ENCODE results near the gene CACNA2D3.

Gene CACNA2D3

DNA sequence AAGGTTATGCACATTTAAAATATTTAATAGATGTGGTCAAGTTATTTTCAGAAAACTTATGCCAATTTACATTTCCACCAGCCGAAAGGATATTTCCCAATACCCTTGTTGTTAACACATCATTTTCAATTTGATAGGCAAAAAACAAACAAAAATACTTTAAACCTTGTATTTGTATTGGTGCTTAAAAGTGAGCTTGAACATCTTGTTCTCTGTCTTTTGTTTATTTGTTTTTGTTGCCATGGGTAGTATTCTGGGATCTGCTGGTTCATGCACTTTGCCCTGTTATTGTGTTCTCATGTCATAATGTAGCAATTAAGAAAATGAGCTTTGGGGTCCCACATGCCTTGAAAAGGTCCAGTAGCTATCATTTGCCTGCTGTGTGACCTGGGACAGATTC is 614.1 kb downstream of the CACNA2D3 start:
- Histone ChIP-seq H3K4me1 (ENCODE audit: control insufficient read depth, insufficient read depth, low read length) (peaks cover 3% of the 10 kb centered on the region), H3K27me3 (ENCODE audit: control insufficient read depth, insufficient read depth, low read length) (no peaks in the 10 kb centered on the region), H3K9ac (ENCODE audit: low read depth, low read length) (no peak overlapping the region), H3K36me3 (ENCODE audit: control insufficient read depth, insufficient read depth, low read length) (no peaks in the 10 kb centered on the region), H3K9me3 (ENCODE audit: control insufficient read depth, insufficient read depth, low read length) (no peaks in the 10 kb centered on the region), H3K4me3 (ENCODE audit: low read depth, low read length) (no peak overlapping the region)

DNA sequence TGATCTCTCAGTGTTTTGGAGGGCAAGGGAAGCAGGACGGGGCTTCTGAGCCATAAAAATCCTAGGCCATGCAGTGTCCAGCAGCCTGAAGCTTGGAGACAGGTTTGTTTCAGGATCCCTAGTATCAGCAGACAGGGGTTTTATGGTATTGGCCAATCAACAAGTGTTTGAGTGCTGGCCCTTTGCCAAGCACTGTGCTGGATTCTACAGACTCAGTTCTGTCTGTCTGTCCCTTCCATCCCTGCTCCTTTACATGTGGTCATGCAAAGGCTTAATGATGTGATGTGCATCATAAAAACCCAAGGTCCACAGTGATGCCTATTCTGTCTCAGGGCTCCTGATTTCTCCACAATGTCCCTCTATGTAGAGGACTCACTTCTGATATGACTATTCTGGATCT is 621.4 kb downstream of the CACNA2D3 start:
- Histone ChIP-seq H3K4me1 (ENCODE audit: control insufficient read depth, insufficient read depth, low read length) (no peaks in the 10 kb centered on the region), H3K9ac (ENCODE audit: low read depth, low read length) (no peak overlapping the region), H3K27me3 (ENCODE audit: control insufficient read depth, insufficient read depth, low read length) (no peaks in the 10 kb centered on the region), H3K9me3 (ENCODE audit: control insufficient read depth, insufficient read depth, low read length) (no peaks in the 10 kb centered on the region), H3K4me3 (ENCODE audit: low read depth, low read length) (no peak overlapping the region), H3K36me3 (ENCODE audit: control insufficient read depth, insufficient read depth, low read length) (no peaks in the 10 kb centered on the region)

DNA sequence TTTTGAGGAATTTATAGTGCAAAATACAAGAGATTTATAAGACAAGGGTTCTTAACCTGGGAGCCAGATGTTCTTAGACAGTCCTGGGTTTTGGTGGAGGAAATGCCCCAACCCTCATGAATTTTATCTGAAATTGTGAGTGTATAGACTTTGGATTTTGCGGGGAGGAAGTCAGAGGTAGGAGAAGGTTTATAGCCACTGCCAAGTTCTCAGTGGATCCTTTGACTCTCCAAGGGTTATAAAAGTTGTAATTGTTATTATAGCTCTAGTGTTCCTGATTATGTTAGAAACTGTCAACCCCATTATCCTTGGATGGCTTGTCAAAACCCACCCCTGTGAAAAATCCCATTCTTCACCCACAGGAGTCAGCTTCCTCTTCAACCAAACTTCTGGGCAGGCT is 621.9 kb downstream of the CACNA2D3 start:
- Histone ChIP-seq H3K27me3 (ENCODE audit: control insufficient read depth, insufficient read depth, low read length) (no peaks in the 10 kb centered on the region), H3K9ac (ENCODE audit: low read depth, low read length) (no peak overlapping the region), H3K4me1 (ENCODE audit: control insufficient read depth, insufficient read depth, low read length) (no peaks in the 10 kb centered on the region), H3K36me3 (ENCODE audit: control insufficient read depth, insufficient read depth, low read length) (no peaks in the 10 kb centered on the region), H3K4me3 (ENCODE audit: low read depth, low read length) (no peak overlapping the region), H3K9me3 (ENCODE audit: control insufficient read depth, insufficient read depth, low read length) (no peaks in the 10 kb centered on the region)

DNA sequence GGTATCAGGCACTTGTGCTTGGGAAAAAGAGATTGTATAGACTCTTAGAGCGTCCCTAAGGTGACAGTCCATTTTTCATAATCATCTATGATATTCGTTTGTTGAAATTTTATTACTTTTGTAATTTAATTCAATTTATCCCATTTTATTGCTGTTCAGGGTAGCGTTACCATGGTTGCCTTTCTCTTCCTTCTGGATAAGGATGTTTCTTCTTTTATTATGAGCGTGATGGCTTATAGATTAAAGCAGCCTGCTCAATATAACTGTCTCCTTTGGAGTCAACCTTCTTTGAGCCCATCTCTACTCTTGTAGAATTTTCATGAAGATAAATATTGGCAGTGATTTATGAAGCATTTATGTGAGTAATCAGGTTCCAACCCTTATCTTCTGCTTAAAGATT is 623.5 kb downstream of the CACNA2D3 start:
- no peaks in the 10 kb centered on the region for H3K9me3 ChIP-seq (ENCODE audit: control insufficient read depth, insufficient read depth, low read length)
- H3K4me1 ChIP-seq (ENCODE audit: control insufficient read depth, insufficient read depth, low read length): no peaks in the 10 kb centered on the region
- no peaks in the 10 kb centered on the region for H3K27me3 ChIP-seq (ENCODE audit: control insufficient read depth, insufficient read depth, low read length)
- no peak overlapping the region for H3K9ac ChIP-seq (ENCODE audit: low read depth, low read length)
- no peak overlapping the region for H3K4me3 ChIP-seq (ENCODE audit: low read depth, low read length)
- no peaks in the 10 kb centered on the region for H3K36me3 ChIP-seq (ENCODE audit: control insufficient read depth, insufficient read depth, low read length)

GRCh38 chr3:54746722-54747121 is 624.4 kb downstream of the CACNA2D3 start:
- Histone ChIP-seq H3K36me3 (ENCODE audit: control insufficient read depth, insufficient read depth, low read length) (no peaks in the 10 kb centered on the region), H3K4me3 (ENCODE audit: low read depth, low read length) (no peak overlapping the region), H3K4me1 (ENCODE audit: control insufficient read depth, insufficient read depth, low read length) (no peaks in the 10 kb centered on the region), H3K9me3 (ENCODE audit: control insufficient read depth, insufficient read depth, low read length) (no peaks in the 10 kb centered on the region), H3K9ac (ENCODE audit: low read depth, low read length) (no peak overlapping the region), H3K27me3 (ENCODE audit: control insufficient read depth, insufficient read depth, low read length) (no peaks in the 10 kb centered on the region)

GRCh38 chr3:54755756-54756155 is 633.4 kb downstream of the CACNA2D3 start:
- Histone ChIP-seq H3K4me1 (ENCODE audit: control insufficient read depth, insufficient read depth, low read length) (peaks cover 3% of the 10 kb centered on the region), H3K27me3 (ENCODE audit: control insufficient read depth, insufficient read depth, low read length) (no peaks in the 10 kb centered on the region), H3K36me3 (ENCODE audit: control insufficient read depth, insufficient read depth, low read length) (peaks cover 2% of the 10 kb centered on the region), H3K9ac (ENCODE audit: low read depth, low read length) (no peak overlapping the region), H3K9me3 (ENCODE audit: control insufficient read depth, insufficient read depth, low read length) (no peaks in the 10 kb centered on the region), H3K4me3 (ENCODE audit: low read depth, low read length) (no peak overlapping the region)

- H3K9ac ChIP-seq (ENCODE audit: low read depth, low read length): no peak overlapping the region
- no peaks in the 10 kb centered on the region for H3K9me3 ChIP-seq (ENCODE audit: control insufficient read depth, insufficient read depth, low read length)
- H3K36me3 ChIP-seq (ENCODE audit: control insufficient read depth, insufficient read depth, low read length): peaks cover 2% of the 10 kb centered on the region
- H3K4me1 ChIP-seq (ENCODE audit: control insufficient read depth, insufficient read depth, low read length): peaks cover 3% of the 10 kb centered on the region
- H3K4me3 ChIP-seq (ENCODE audit: low read depth, low read length): no peak overlapping the region
- no peaks in the 10 kb centered on the region for H3K27me3 ChIP-seq (ENCODE audit: control insufficient read depth, insufficient read depth, low read length)
These were observed 634.0 kb downstream of the CACNA2D3 start for GRCh38 chr3:54756330-54756731.

- Histone ChIP-seq H3K4me1 (ENCODE audit: control insufficient read depth, insufficient read depth, low read length) (peaks cover 3% of the 10 kb centered on the region), H3K4me3 (ENCODE audit: low read depth, low read length) (no peak overlapping the region), H3K27me3 (ENCODE audit: control insufficient read depth, insufficient read depth, low read length) (no peaks in the 10 kb centered on the region), H3K36me3 (ENCODE audit: control insufficient read depth, insufficient read depth, low read length) (peaks cover 2% of the 10 kb centered on the region), H3K9me3 (ENCODE audit: control insufficient read depth, insufficient read depth, low read length) (no peaks in the 10 kb centered on the region), H3K9ac (ENCODE audit: low read depth, low read length) (no peak overlapping the region)
These were observed 636.1 kb downstream of the CACNA2D3 start for GRCh38 chr3:54758461-54758860.

GRCh38 chr3:54759166-54759565 is 636.8 kb downstream of the CACNA2D3 start:
- Histone ChIP-seq H3K27me3 (ENCODE audit: control insufficient read depth, insufficient read depth, low read length) (no peaks in the 10 kb centered on the region), H3K9me3 (ENCODE audit: control insufficient read depth, insufficient read depth, low read length) (no peaks in the 10 kb centered on the region), H3K36me3 (ENCODE audit: control insufficient read depth, insufficient read depth, low read length) (peaks cover 2% of the 10 kb centered on the region), H3K9ac (ENCODE audit: low read depth, low read length) (no peak overlapping the region), H3K4me3 (ENCODE audit: low read depth, low read length) (no peak overlapping the region), H3K4me1 (ENCODE audit: control insufficient read depth, insufficient read depth, low read length) (peaks cover 3% of the 10 kb centered on the region)

DNA sequence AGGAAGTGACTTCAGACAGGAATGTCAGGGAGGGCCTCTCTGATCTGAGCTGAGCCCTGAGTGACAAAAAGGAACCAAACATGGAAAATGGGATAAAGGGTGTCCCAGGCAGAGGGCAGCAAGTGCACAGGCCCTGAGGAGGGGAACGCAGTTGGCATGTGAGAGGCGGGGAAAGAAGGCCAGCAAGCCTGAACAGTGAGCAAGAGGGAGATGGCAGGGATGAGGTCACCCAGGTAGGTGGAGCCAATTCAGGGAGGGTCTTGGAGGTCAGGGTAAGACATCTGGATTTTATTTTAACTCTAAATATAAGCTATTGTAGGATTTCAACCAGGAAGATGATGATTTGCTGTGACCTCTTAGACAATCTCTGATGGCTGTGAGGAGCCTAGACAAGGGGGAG is 637.8 kb downstream of the CACNA2D3 start:
- peaks cover 2% of the 10 kb centered on the region for H3K36me3 ChIP-seq (ENCODE audit: control insufficient read depth, insufficient read depth, low read length)
- H3K27me3 ChIP-seq (ENCODE audit: control insufficient read depth, insufficient read depth, low read length): no peaks in the 10 kb centered on the region
- no peak overlapping the region for H3K4me3 ChIP-seq (ENCODE audit: low read depth, low read length)
- peaks cover 3% of the 10 kb centered on the region for H3K4me1 ChIP-seq (ENCODE audit: control insufficient read depth, insufficient read depth, low read length)
- no peaks in the 10 kb centered on the region for H3K9me3 ChIP-seq (ENCODE audit: control insufficient read depth, insufficient read depth, low read length)
- no peak overlapping the region for H3K9ac ChIP-seq (ENCODE audit: low read depth, low read length)

GRCh38 chr3:54761637-54762036 is 639.3 kb downstream of the CACNA2D3 start:
- Histone ChIP-seq H3K27me3 (ENCODE audit: control insufficient read depth, insufficient read depth, low read length) (no peaks in the 10 kb centered on the region), H3K4me1 (ENCODE audit: control insufficient read depth, insufficient read depth, low read length) (peaks cover 3% of the 10 kb centered on the region), H3K36me3 (ENCODE audit: control insufficient read depth, insufficient read depth, low read length) (peaks cover 2% of the 10 kb centered on the region), H3K9ac (ENCODE audit: low read depth, low read length) (no peak overlapping the region), H3K9me3 (ENCODE audit: control insufficient read depth, insufficient read depth, low read length) (no peaks in the 10 kb centered on the region), H3K4me3 (ENCODE audit: low read depth, low read length) (no peak overlapping the region)

DNA sequence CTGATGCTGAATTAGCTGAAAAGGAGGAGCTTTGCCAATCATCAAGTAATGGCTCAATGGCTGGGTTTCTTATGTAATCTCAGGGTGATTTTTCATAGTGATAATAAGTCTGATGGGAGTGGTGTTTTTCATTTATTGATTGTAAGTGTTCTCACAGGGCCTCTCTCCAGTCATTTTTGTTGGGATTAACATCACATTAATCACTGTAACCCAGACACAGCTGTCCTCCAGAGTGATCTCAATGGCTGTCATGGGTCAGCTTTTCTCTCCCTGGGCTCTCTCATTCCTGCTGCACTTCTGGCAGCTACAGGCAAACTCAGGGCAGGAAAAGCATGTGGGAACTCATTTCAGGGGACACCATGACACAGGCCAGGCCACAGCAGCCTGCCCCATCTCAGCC is 642.6 kb downstream of the CACNA2D3 start:
- no peaks in the 10 kb centered on the region for H3K9me3 ChIP-seq (ENCODE audit: control insufficient read depth, insufficient read depth, low read length)
- no peaks in the 10 kb centered on the region for H3K4me1 ChIP-seq (ENCODE audit: control insufficient read depth, insufficient read depth, low read length)
- H3K9ac ChIP-seq (ENCODE audit: low read depth, low read length): no peak overlapping the region
- H3K36me3 ChIP-seq (ENCODE audit: control insufficient read depth, insufficient read depth, low read length): no peaks in the 10 kb centered on the region
- H3K4me3 ChIP-seq (ENCODE audit: low read depth, low read length): no peak overlapping the region
- no peaks in the 10 kb centered on the region for H3K27me3 ChIP-seq (ENCODE audit: control insufficient read depth, insufficient read depth, low read length)

DNA sequence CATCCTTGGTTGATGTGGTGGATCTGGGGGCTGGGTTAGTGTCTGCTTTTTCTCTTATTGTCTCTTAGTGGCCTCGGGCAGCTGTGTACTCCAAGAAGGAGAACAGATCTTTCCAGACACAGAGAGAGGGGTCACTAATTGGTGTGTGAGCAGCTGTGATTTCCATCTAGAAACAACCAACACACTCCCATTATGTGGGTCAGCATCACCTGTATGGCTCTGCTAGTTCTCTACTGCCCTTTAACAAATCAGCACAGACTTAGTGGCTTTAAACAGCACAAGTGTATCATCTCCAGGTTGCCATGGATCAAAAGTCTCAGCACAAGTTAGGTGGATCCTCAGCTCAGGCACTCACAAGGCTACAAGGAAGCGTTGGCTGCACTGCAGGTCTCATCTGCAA is 648.7 kb downstream of the CACNA2D3 start:
- H3K4me3 ChIP-seq (ENCODE audit: low read depth, low read length): no peak overlapping the region
- H3K9me3 ChIP-seq (ENCODE audit: control insufficient read depth, insufficient read depth, low read length): no peaks in the 10 kb centered on the region
- no peaks in the 10 kb centered on the region for H3K36me3 ChIP-seq (ENCODE audit: control insufficient read depth, insufficient read depth, low read length)
- H3K27me3 ChIP-seq (ENCODE audit: control insufficient read depth, insufficient read depth, low read length): no peaks in the 10 kb centered on the region
- H3K9ac ChIP-seq (ENCODE audit: low read depth, low read length): no peak overlapping the region
- peaks cover 7% of the 10 kb centered on the region for H3K4me1 ChIP-seq (ENCODE audit: control insufficient read depth, insufficient read depth, low read length)

Measured in iPS-15b (cell line).